ENCODE results near the gene TXNIP.

- TF ChIP-seq, protein P1, sequence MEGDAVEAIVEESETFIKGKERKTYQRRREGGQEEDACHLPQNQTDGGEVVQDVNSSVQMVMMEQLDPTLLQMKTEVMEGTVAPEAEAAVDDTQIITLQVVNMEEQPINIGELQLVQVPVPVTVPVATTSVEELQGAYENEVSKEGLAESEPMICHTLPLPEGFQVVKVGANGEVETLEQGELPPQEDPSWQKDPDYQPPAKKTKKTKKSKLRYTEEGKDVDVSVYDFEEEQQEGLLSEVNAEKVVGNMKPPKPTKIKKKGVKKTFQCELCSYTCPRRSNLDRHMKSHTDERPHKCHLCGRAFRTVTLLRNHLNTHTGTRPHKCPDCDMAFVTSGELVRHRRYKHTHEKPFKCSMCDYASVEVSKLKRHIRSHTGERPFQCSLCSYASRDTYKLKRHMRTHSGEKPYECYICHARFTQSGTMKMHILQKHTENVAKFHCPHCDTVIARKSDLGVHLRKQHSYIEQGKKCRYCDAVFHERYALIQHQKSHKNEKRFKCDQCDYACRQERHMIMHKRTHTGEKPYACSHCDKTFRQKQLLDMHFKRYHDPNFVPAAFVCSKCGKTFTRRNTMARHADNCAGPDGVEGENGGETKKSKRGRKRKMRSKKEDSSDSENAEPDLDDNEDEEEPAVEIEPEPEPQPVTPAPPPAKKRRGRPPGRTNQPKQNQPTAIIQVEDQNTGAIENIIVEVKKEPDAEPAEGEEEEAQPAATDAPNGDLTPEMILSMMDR (IDR thresholded peaks at IDR 0.05): no peak
- no peak for TF ChIP-seq ZFX (IDR thresholded peaks at IDR 0.05; ENCODE audit: borderline replicate concordance)
These were observed 5.3 kb upstream of the TXNIP start for GRCh38 chr1:146001709-146002108.

Measured in 22Rv1 (cell line).